PC-3 (cell line): Measurements from ENCODE around the gene MACROD2. TPM values are rescaled to one million over a fixed set of nuclear protein-coding genes. Genes with fewer than 3 reads are reported as not detected.

ENCODE experiments used
- ATAC-seq: fragments of 200-7000 bp; cut with Tn5 transposase; 2 replicates; pipeline ENCODE4 v1.9.1; 2020; ENCODE audit warnings: mild to moderate bottlenecking, moderate library complexity
- BruUV-seq: library from RNA; stranded (reverse); fragments of 400-500 nt; replicated peaks from 2 replicates; lab custom pipeline; 2021; lab: Mats Ljungman, UMichigan
- CTCF ChIA-PET: fragments of 300-600 bp; sonication (Branson Sonifier 250); formaldehyde crosslinking; loops from one replicate; lab custom pipeline; 2022; ENCODE audit warnings: antibody characterized with exemption; lab: Charles Lee
- POLR2A ChIA-PET: fragments of 300-600 bp; sonication (Branson Sonifier 250); formaldehyde crosslinking; loops from one replicate; lab custom pipeline; 2022; ENCODE audit warnings: antibody characterized with exemption; ENCODE audit not compliant: unreplicated experiment; lab: Charles Lee
- DNase-seq: peaks from one replicate; pipeline ENCODE4 v3.0.0-alpha.2; 2015
- H2AFZ ChIP-seq: fragments of 300-600 bp; sonication (generic); 2 replicates; pipeline ENCODE4 v1.6.0; 2016; ENCODE audit warnings: antibody characterized with exemption, low read length
- H3F3A ChIP-seq: fragments of 300-600 bp; sonication (generic); one replicate; pipeline ENCODE4 v1.6.0; 2017; ENCODE audit warnings: antibody characterized with exemption, low read length, control low read depth, mild to moderate bottlenecking; ENCODE audit not compliant: unreplicated experiment
- H3K27ac ChIP-seq: fragments of 300-600 bp; sonication (generic); 2 replicates; pipeline ENCODE4 v1.5.1; 2016; ENCODE audit warnings: mild to moderate bottlenecking, low read length
- H3K27me3 ChIP-seq: fragments of 300-600 bp; sonication (generic); 2 replicates; pipeline ENCODE4 v1.6.1; 2016; ENCODE audit warnings: low read length, mixed read lengths
- H3K36me3 ChIP-seq: fragments of 300-600 bp; sonication (generic); 2 replicates; pipeline ENCODE4 v1.6.1; 2016; ENCODE audit warnings: low read depth, mixed run types, low read length, mixed read lengths
- H3K4me1 ChIP-seq: fragments of 300-600 bp; sonication (generic); 2 replicates; pipeline ENCODE4 v1.5.1; 2016; ENCODE audit warnings: low read length; ENCODE audit not compliant: insufficient read depth
- H3K4me2 ChIP-seq: fragments of 300-600 bp; sonication (generic); 2 replicates; pipeline ENCODE4 v1.6.0; 2016; ENCODE audit warnings: low read length
- H3K4me3 ChIP-seq: fragments of 300-600 bp; sonication (generic); 2 replicates; pipeline ENCODE4 v1.5.1; 2016; ENCODE audit warnings: mild to moderate bottlenecking, low read length, mixed read lengths
- H3K79me2 ChIP-seq: fragments of 300-600 bp; sonication (generic); 2 replicates; pipeline ENCODE4 v1.6.1; 2017; ENCODE audit warnings: low read length, mixed read lengths
- H3K9ac ChIP-seq: fragments of 300-600 bp; sonication (generic); 2 replicates; pipeline ENCODE4 v1.6.0; 2016; ENCODE audit warnings: mild to moderate bottlenecking, low read length
- H3K9me2 ChIP-seq: fragments of 300-600 bp; sonication (generic); replicated peaks from 2 replicates; pipeline ENCODE4 v1.6.1; 2016; ENCODE audit warnings: mixed run types, low read length, mixed read lengths
- H3K9me3 ChIP-seq: fragments of 300-600 bp; sonication (generic); 2 replicates; pipeline ENCODE4 v1.6.1; 2016; ENCODE audit warnings: low read length, mixed read lengths
- H4K20me1 ChIP-seq: fragments of 300-600 bp; sonication (generic); 2 replicates; pipeline ENCODE4 v1.6.1; 2016; ENCODE audit warnings: low read length, mixed read lengths
- CTCF ChIP-seq: fragments of 300-600 bp; sonication (generic); conservative IDR thresholded peaks from 2 replicates; pipeline ENCODE4 v1.5.1; 2017; ENCODE audit warnings: antibody characterized with exemption, low read depth, mild to moderate bottlenecking, low read length
- EZH2 ChIP-seq: fragments of 300-600 bp; sonication (generic); IDR thresholded peaks from one replicate; pipeline ENCODE4 v1.6.1; 2017; ENCODE audit warnings: antibody characterized with exemption, mild to moderate bottlenecking, low read length; ENCODE audit not compliant: unreplicated experiment
- EZH2phosphoT487 ChIP-seq: fragments of 300-600 bp; sonication (generic); IDR thresholded peaks from 2 replicates; pipeline ENCODE4 v1.6.1; 2018; ENCODE audit warnings: mild to moderate bottlenecking, antibody characterized with exemption, low read length, borderline replicate concordance
- intact Hi-C: fragments of 100-400 bp; cut with micrococcal nuclease; formaldehyde crosslinking; loops from 2 replicates; pipeline ENCODE4 v1.9.0; 2023
- total RNA-seq: library from RNA; depleted of rRNA; stranded (reverse); fragments of >200 nt; gene quantifications from 2 replicates; pipeline ENCODE4 v1.2.3, GENCODE V29; 2014

MACROD2 gene
- total RNA-seq, 1 experiment from 2014 or later = 3.1 TPM

GRCh38 chr20:15387228-15387627, 1391.9 kb downstream of the MACROD2 start:
- H3K9ac ChIP-seq = no peak overlapping the region
- H3F3A ChIP-seq = no peaks in the 10 kb centered on the region
- intact Hi-C loops = no loop called here
- no peak for TF ChIP-seq CTCF
- TF ChIP-seq EZH2 = no peak
- TF ChIP-seq EZH2phosphoT487 = no peak
- no peak for ATAC-seq
- H3K4me3 ChIP-seq = no peak overlapping the region
- no peaks in the 10 kb centered on the region for H4K20me1 ChIP-seq
- H3K27me3 ChIP-seq = no peaks in the 10 kb centered on the region
- no peaks in the 10 kb centered on the region for H3K36me3 ChIP-seq
- ChIA-PET CTCF (no interaction called here), POLR2A (no interaction called here)
- DNase-seq = no peak
- no peaks in the 10 kb centered on the region for H3K9me3 ChIP-seq
- no peaks in the 10 kb centered on the region for H3K9me2 ChIP-seq
- H3K4me1 ChIP-seq = no peaks in the 10 kb centered on the region
- no peak overlapping the region for H3K27ac ChIP-seq
- BruUV-seq = no TSS peak
- no peak overlapping the region for H2AFZ ChIP-seq
- H3K4me2 ChIP-seq = no peak overlapping the region
- H3K79me2 ChIP-seq = no peaks in the 10 kb centered on the region

- Histone ChIP-seq H4K20me1 (no peaks in the 10 kb centered on the region), H2AFZ (no peak overlapping the region), H3K27ac (no peak overlapping the region), H3K9me3 (no peaks in the 10 kb centered on the region), H3K79me2 (no peaks in the 10 kb centered on the region), H3K9me2 (no peaks in the 10 kb centered on the region), H3K36me3 (no peaks in the 10 kb centered on the region), H3K4me1 (peaks cover 10% of the 10 kb centered on the region; the same call in 1 of the 2 replicates), H3K9ac (no peak overlapping the region), H3F3A (no peaks in the 10 kb centered on the region), H3K4me3 (no peak overlapping the region), H3K4me2 (no peak overlapping the region), H3K27me3 (no peaks in the 10 kb centered on the region)
- intact Hi-C loops = no loop called here
- TF ChIP-seq EZH2phosphoT487 (no peak), CTCF (no peak), EZH2 (no peak)
- ATAC-seq (no peak), DNase-seq (no peak)
- no TSS peak for BruUV-seq
- CTCF ChIA-PET = no interaction called here
- POLR2A ChIA-PET = no interaction called here
Observed at GRCh38 chr20:15395457-15395856, 1400.1 kb downstream of the MACROD2 start.

DNA sequence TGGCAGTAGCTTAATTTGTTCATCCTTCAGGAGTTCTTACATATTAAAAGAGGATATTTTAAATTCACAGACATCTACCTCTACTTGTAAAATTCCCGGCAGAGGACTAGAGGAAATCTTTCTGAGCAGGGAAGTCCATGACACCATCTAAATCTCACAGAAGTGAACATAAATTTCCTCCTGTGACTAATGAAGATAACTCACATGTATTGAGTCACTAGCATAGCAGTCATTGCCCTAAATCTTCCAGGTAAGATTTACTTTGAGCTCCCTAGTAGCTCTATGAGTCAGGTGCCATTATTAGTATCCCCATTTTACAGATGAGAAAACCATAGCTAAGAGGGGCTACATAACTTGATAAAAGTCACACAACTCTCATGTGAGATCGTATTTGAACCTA, 1400.7 kb downstream of the MACROD2 start:
- Histone ChIP-seq H3K27ac (no peak overlapping the region), H3K36me3 (no peaks in the 10 kb centered on the region), H4K20me1 (no peaks in the 10 kb centered on the region), H2AFZ (no peak overlapping the region), H3K9ac (no peak overlapping the region), H3K4me3 (no peak overlapping the region), H3K9me3 (no peaks in the 10 kb centered on the region), H3K9me2 (no peaks in the 10 kb centered on the region), H3F3A (no peaks in the 10 kb centered on the region), H3K4me1 (peaks cover 10% of the 10 kb centered on the region; the same call in 1 of the 2 replicates), H3K27me3 (no peaks in the 10 kb centered on the region), H3K4me2 (no peak overlapping the region), H3K79me2 (no peaks in the 10 kb centered on the region)
- TF ChIP-seq CTCF = no peak
- no TSS peak for BruUV-seq
- POLR2A ChIA-PET = no interaction called here
- CTCF ChIA-PET = no interaction called here
- DNase-seq (peak; percentile 76), ATAC-seq (peak; percentile 61)
- intact Hi-C loops = no loop called here
